ENCODE results near the gene CHST14. TPM values are rescaled to one million over a fixed set of nuclear protein-coding genes. Genes with fewer than 3 reads are reported as not detected.

The CHST14 gene
- total and polyA plus RNA-seq, 2 donors from 2014 or later: 11.9 to 14.3 TPM

DNA sequence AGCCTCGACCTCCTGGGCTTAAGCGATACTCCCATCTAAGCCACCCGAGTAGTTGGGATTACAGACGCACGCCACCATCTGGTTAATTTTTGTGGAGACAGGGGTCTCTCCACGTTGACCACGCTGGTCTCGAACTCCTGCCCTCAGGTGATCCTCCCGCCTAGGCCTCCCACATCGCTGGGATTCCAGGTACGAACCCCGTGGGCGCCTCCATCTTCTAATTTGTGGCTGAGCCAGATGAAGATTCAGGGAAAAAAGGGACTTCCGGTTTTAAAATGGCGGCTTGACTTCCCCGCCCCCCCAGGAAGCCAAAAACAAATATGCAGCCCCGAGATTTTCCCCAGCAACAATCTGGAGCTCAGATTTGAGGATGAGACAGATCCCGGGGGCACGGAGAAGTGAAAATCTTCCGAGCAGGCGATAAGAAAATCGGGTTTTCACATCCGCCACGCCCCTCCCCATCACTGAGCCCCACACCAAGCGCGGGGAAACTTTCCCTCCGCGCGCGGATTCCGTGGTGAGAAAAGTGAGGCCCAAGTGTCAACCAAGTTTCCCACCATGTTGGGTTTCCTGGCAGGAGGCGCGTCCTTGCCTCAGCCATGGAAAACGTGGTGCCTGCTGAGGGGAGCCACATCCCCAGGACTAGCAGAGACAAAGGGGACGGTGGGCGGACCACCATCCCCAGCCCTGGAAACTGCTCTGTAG, 15.4 kb downstream of the CHST14 start:
- TF ChIP-seq CTCF (IDR thresholded peaks at IDR 0.05; ENCODE audit: borderline replicate concordance, extremely low read depth, insufficient read depth): no peak
- Histone ChIP-seq H3K4me1 (ENCODE audit: control insufficient read depth in 2 of 3, insufficient read depth in 2 of 3, low read depth in 1 of 3, low read length in 3 of 3) (no peaks in the 10 kb centered on the region), H3K9me3 (ENCODE audit: control insufficient read depth in 2 of 3, insufficient read depth in 1 of 3, low read length in 3 of 3) (no peaks in the 10 kb centered on the region), H3K36me3 (ENCODE audit: control insufficient read depth in 2 of 3, insufficient read depth in 3 of 3, low read length in 3 of 3) (no peaks in the 10 kb centered on the region), H3K27ac (ENCODE audit: low read depth in 2 of 2, low read length in 2 of 2) (no peak overlapping the region), H3K9ac (ENCODE audit: low read length in 3 of 3) (no peak overlapping the region), H3K4me3 (ENCODE audit: low read length in 3 of 3) (no peak overlapping the region), H3K27me3 (ENCODE audit: control insufficient read depth, insufficient read depth, low read length) (no peaks in the 10 kb centered on the region)
- FAIRE-seq (no peak), DNase-seq (peak in 1 of 5 donors; percentile 41)
- intact Hi-C loops (cut with DNase I): no loop called here

DNA sequence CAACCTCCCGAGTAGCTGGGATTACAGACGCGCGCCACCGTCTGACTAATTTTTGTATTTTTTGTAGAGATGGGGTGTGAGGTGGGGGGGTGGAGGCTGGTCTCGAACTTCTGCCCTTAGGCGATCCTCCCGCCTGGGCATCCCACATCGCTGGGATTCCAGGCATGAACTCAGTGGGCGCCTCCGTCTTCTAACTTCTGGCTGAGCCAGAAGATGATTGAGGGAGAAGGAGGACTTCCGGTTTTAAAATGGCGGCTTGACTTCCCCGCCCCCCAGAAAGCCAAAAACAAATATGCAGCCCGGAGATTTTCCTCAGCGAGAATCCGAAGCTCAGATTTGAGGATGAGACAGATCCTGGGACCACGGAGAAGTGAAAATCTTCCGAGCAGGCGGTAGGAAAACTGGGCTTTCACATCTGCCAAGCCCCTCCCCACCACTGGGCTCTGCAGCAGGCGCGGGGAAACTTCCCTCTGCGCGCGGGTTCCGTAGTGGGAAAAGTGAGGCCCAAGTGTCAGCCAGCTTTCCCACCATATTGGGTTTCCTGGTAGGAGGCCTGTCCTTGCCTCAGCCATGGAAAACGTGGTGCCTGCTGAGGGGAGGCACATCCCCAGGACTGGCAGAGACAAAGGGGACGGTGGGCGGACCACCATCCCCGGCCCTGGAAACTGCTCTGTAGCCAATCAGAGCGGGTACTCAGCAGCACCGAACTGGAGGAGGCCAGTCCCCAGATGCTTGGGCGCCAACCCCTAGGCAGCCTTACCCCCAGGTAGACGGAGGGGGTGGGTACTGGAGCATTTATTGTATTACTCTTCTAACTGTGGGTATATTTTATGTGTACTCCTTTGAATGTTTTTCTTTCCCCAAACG, 17.3 kb downstream of the CHST14 start:
- H3K9me3 ChIP-seq (ENCODE audit: control insufficient read depth in 2 of 3, insufficient read depth in 1 of 3, low read length in 3 of 3): no peaks in the 10 kb centered on the region
- TF ChIP-seq CTCF (IDR thresholded peaks at IDR 0.05; ENCODE audit: borderline replicate concordance, extremely low read depth, insufficient read depth): no peak
- H3K4me1 ChIP-seq (ENCODE audit: control insufficient read depth in 2 of 3, insufficient read depth in 2 of 3, low read depth in 1 of 3, low read length in 3 of 3): no peaks in the 10 kb centered on the region
- intact Hi-C loops (cut with DNase I): no loop called here
- no peak overlapping the region for H3K9ac ChIP-seq (ENCODE audit: low read length in 3 of 3)
- H3K36me3 ChIP-seq (ENCODE audit: control insufficient read depth in 2 of 3, insufficient read depth in 3 of 3, low read length in 3 of 3): no peaks in the 10 kb centered on the region
- H3K27me3 ChIP-seq (ENCODE audit: control insufficient read depth, insufficient read depth, low read length): no peaks in the 10 kb centered on the region
- no peak overlapping the region for H3K4me3 ChIP-seq (ENCODE audit: low read length in 3 of 3)
- H3K27ac ChIP-seq (ENCODE audit: low read depth in 2 of 2, low read length in 2 of 2): no peak overlapping the region
- FAIRE-seq: no peak
- peak in 1 of 5 donors; percentile 34 for DNase-seq

GRCh38 chr15:40489274-40490175, 18.7 kb downstream of the CHST14 start:
- FAIRE-seq: no peak
- H3K36me3 ChIP-seq (ENCODE audit: control insufficient read depth in 2 of 3, insufficient read depth in 3 of 3, low read length in 3 of 3): no peaks in the 10 kb centered on the region
- H3K9me3 ChIP-seq (ENCODE audit: control insufficient read depth in 2 of 3, insufficient read depth in 1 of 3, low read length in 3 of 3): no peaks in the 10 kb centered on the region
- intact Hi-C loops (cut with DNase I): no loop called here
- no peak for TF ChIP-seq CTCF (IDR thresholded peaks at IDR 0.05; ENCODE audit: borderline replicate concordance, extremely low read depth, insufficient read depth)
- H3K27me3 ChIP-seq (ENCODE audit: control insufficient read depth, insufficient read depth, low read length): no peaks in the 10 kb centered on the region
- no peak overlapping the region for H3K9ac ChIP-seq (ENCODE audit: low read length in 3 of 3)
- DNase-seq: peak in 1 of 5 donors; percentile 56
- no peak overlapping the region for H3K27ac ChIP-seq (ENCODE audit: low read depth in 2 of 2, low read length in 2 of 2)
- no peaks in the 10 kb centered on the region for H3K4me1 ChIP-seq (ENCODE audit: control insufficient read depth in 2 of 3, insufficient read depth in 2 of 3, low read depth in 1 of 3, low read length in 3 of 3)
- no peak overlapping the region for H3K4me3 ChIP-seq (ENCODE audit: low read length in 3 of 3)
